Neural crest cell (in vitro differentiated cells): ENCODE results near the gene MCAM. TPM values are rescaled to one million over a fixed set of nuclear protein-coding genes. Genes with fewer than 3 reads are reported as not detected.

Experiments used
- DNase-seq: peaks from one replicate; pipeline ENCODE4 v3.0.0; 2021; ENCODE audit warnings: low read depth, mixed read lengths, low spot score
- H3K27ac Mint-ChIP-seq: one replicate; pipeline ENCODE4 v1.8.0; 2021; ENCODE audit warnings: mild to moderate bottlenecking, mixed read lengths; ENCODE audit not compliant: unreplicated experiment
- H3K27me3 Mint-ChIP-seq: 2 replicates; pipeline ENCODE4 v1.8.0; 2021; ENCODE audit warnings: low read depth, mild to moderate bottlenecking, mixed read lengths
- H3K36me3 Mint-ChIP-seq: 2 replicates; pipeline ENCODE4 v1.8.0; 2021; ENCODE audit warnings: low read depth, mild to moderate bottlenecking, mixed read lengths
- H3K4me1 Mint-ChIP-seq: 2 replicates; pipeline ENCODE4 v1.8.0; 2021; ENCODE audit warnings: mixed read lengths
- H3K4me3 Mint-ChIP-seq: one replicate; pipeline ENCODE4 v1.8.0; 2021; ENCODE audit warnings: mild to moderate bottlenecking, mixed read lengths
- H3K9me3 Mint-ChIP-seq: 2 replicates; pipeline ENCODE4 v1.8.0; 2021; ENCODE audit warnings: mixed read lengths
- total RNA-seq: library from RNA; stranded (reverse); gene quantifications from 2 replicates; pipeline ENCODE4 v1.2.1, GENCODE V29; 2021
- TF ChIP-seq, protein P1 (sequence below): fragments of 200-600 bp; sonication (generic); conservative IDR thresholded peaks from 2 replicates; pipeline ENCODE4 v1.5.0; 2021; ENCODE audit warnings: antibody characterized with exemption, mild to moderate bottlenecking

Gene MCAM
- total RNA-seq, 1 donor from 2014 or later: 66.7 TPM

DNA sequence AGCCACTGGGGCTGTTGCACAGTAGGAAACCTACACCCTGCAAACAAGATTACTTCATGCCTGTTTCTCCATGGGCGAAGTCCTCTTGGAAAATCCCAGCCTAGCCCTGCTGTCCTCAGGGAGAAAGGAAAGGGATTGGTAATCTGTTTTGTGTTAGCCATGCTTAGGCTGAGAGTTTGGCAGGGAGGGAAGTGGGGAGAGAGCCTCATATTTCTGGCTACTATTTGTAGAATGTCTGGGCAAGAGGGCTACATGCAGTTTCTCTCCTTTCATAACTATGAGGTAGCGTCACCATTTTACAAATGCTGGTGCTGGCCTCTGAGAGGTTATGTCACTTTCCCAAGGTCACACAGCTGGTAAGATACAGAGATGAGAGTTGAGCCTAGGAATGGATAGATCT lies 30.3 kb upstream of the MCAM start:
- TF ChIP-seq, protein P1, sequence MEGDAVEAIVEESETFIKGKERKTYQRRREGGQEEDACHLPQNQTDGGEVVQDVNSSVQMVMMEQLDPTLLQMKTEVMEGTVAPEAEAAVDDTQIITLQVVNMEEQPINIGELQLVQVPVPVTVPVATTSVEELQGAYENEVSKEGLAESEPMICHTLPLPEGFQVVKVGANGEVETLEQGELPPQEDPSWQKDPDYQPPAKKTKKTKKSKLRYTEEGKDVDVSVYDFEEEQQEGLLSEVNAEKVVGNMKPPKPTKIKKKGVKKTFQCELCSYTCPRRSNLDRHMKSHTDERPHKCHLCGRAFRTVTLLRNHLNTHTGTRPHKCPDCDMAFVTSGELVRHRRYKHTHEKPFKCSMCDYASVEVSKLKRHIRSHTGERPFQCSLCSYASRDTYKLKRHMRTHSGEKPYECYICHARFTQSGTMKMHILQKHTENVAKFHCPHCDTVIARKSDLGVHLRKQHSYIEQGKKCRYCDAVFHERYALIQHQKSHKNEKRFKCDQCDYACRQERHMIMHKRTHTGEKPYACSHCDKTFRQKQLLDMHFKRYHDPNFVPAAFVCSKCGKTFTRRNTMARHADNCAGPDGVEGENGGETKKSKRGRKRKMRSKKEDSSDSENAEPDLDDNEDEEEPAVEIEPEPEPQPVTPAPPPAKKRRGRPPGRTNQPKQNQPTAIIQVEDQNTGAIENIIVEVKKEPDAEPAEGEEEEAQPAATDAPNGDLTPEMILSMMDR: no peak
- peaks cover 9% of the 10 kb centered on the region for H3K4me1 Mint-ChIP-seq
- peaks cover 46% of the 10 kb centered on the region for H3K27me3 Mint-ChIP-seq
- H3K9me3 Mint-ChIP-seq: no peaks in the 10 kb centered on the region
- DNase-seq: no peak
- H3K36me3 Mint-ChIP-seq: no peaks in the 10 kb centered on the region
- no peak overlapping the region for H3K4me3 Mint-ChIP-seq
- H3K27ac Mint-ChIP-seq: peak overlapping the region; percentile 47

GRCh38 chr11:119346605-119347004 lies 29.7 kb upstream of the MCAM start, which contains the start of gene MFRP:
MFRP (minus strand) TSS chr11:119346705; CDS start chr11:119346513, 192 bp downstream.
- Mint-ChIP-seq H3K4me3 (no peak within 1 kb of the TSS), H3K27me3 (peaks cover 49% of the 10 kb centered on the region), H3K4me1 (peaks cover 9% of the 10 kb centered on the region), H3K27ac (peak within 1 kb of the TSS; percentile 47), H3K9me3 (no peaks in the 10 kb centered on the region), H3K36me3 (no peaks in the 10 kb centered on the region)
- no peak for DNase-seq
- TF ChIP-seq, protein P1: no peak

DNA sequence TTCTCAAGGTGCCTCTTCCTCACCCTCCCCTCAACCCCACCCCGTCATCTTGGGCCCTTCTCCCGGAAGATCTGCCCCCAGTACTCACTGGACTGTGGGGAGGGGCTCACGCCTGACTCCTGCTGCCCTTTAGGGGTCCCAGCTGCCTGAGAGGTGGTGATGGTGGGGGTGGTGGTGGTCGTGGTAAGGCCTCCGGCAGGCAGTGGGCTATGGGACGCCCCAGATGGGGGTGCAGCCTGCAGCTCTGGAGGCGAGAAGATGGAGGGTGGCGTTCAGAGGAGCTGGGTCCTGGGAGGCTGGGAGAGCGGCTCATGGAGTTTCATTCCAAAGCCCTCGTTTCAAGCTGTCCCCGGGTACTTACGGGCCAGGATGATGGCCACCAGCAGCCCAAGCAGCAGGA lies 28.8 kb upstream of the MCAM start:
- no peak overlapping the region for H3K27ac Mint-ChIP-seq
- DNase-seq: no peak
- H3K4me3 Mint-ChIP-seq: no peak overlapping the region
- TF ChIP-seq, protein P1: no peak
- H3K4me1 Mint-ChIP-seq: peaks cover 10% of the 10 kb centered on the region
- H3K36me3 Mint-ChIP-seq: no peaks in the 10 kb centered on the region
- H3K9me3 Mint-ChIP-seq: no peaks in the 10 kb centered on the region
- H3K27me3 Mint-ChIP-seq: peaks cover 55% of the 10 kb centered on the region

DNA sequence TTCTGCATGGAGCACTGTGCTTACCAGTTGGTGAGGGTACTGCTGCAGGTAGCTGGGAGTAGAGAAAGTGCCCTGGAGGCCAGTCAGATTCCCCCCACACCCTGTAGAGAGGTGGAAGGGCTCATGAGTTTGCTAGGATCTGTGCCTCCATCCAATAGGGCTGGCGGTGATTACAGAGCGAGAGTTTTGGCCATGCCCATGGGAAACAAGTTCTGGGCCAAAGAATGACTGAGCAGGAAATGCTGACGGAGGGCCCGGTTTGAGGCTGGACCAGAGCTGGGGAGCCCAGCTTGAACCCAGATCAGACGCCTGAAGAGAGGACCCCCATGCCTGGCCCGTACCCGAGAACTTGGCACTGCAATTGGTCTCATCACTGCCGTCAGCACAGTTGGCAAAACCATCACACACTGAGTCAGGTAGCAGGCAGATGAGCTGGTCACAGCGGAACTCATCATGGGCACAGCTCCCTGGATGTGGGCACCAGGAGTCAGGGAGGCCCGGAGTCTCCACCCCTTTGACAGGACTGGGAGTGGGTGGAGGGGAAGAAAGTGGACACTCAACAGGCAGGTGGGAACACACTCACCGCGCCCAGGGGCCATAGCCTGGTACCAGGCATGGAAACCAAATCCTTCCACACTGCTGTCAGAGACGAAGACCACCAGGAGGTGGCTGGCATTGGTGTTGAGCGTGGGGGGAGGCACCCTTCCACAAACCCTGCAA lies 27.5 kb upstream of the MCAM start:
- no peak overlapping the region for H3K4me3 Mint-ChIP-seq
- H3K27ac Mint-ChIP-seq: no peak overlapping the region
- H3K4me1 Mint-ChIP-seq: peaks cover 6% of the 10 kb centered on the region
- no peaks in the 10 kb centered on the region for H3K9me3 Mint-ChIP-seq
- DNase-seq: no peak
- TF ChIP-seq, protein P1: no peak
- H3K27me3 Mint-ChIP-seq: peaks cover 53% of the 10 kb centered on the region
- no peaks in the 10 kb centered on the region for H3K36me3 Mint-ChIP-seq

GRCh38 chr11:119343726-119344125 lies 26.8 kb upstream of the MCAM start:
- TF ChIP-seq, protein P1: no peak
- Mint-ChIP-seq H3K27me3 (peaks cover 60% of the 10 kb centered on the region), H3K4me3 (no peak overlapping the region), H3K9me3 (no peaks in the 10 kb centered on the region), H3K36me3 (no peaks in the 10 kb centered on the region), H3K4me1 (peaks cover 14% of the 10 kb centered on the region), H3K27ac (no peak overlapping the region)
- DNase-seq: no peak
